GM21526 (cell line): ENCODE measurements around the gene CYP27B1.

Experiments used
- ATAC-seq: cut with Tn5 transposase; IDR thresholded peaks from one replicate; pipeline ENCODE4 v1.9.1; 2021; ENCODE audit warnings: moderate library complexity; ENCODE audit not compliant: unreplicated experiment, low FRiP score

The CYP27B1 gene

DNA sequence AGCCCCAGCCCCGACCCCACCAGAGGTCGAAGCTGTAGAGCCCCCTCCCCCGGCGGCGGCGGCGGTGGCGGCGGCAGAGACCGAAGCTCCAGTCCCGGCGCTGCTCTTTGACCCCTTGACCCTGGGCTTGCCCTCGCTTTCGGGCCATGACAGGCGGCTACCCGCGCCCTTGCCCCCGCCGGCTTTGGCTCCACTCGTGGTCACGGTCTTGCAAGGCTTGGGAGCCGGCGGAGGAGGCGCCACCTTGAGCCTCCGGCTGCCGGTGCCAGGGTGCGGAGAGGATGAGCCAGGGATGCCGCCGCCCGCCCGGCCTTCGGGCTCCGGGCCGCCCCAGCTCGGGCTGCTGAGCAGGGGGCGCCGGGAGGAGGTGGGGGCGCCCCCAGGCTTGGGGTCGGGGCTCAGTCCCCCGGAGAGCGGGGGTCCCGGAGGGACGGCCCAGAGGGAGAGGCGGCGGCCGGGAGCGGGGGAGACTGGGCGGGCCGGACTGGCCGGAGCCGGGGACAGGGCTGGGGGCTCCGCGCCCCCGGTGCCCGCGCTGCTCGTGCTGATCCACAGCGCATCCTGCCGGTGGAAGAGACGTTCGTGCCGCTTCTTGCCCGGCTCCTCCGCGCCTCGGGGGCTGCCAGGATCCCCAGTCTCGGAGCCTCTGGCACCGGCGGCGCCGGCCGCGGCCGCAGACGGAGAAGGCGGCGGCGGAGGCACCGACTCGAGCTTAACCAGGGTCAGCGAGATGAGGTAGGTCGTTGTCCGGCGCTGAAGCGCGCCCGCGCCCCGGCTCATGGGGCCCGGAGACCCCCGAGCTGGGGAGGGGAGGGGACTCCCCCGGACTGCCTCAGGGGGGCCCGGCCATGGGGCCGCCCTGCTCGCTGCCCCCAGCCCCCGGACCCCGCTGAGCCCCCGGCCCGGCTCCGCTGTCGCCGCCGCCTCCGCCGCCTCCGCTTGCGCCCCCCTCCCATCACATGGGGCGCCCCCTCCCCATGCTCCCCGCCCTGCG, 29.1 kb downstream of the CYP27B1 start:
- ATAC-seq = no peak

- ATAC-seq = no peak
Observed at GRCh38 chr12:57736741-57737466, 30.0 kb downstream of the CYP27B1 start.

GRCh38 chr12:57735952-57736740, 30.7 kb downstream of the CYP27B1 start:
- no peak for ATAC-seq

DNA sequence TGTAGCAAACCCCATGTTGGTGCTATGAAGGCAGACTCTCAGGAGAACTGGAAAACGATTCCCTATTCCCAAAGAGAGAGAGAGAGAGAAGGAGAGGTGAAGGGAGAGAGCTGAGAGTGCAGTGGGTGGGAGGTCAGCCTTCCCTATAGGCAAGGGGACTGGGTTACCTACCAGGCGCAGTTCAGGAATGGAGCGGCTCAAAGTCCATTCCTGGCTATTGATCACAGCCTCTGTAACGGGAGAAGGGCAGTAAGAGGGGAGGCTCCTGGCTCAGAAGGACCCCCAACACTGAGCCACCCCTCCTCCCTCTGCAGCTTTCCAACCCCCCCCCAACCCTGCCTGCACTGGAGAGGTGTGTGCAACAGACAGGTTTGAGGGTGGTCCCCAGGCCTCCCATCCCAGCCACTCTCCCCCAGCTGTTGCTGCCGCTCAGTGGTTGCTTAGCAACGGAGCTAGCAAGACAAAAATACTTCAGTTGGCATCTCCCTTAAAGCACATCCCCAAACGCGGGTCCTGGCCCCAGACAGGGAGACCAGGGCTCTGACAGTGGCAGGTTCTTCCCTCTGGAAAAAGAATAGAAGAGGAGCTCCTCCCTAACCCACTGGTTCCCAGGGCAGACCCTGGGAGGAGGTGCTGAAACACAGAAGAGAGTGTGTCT, 31.6 kb downstream of the CYP27B1 start:
- ATAC-seq = no peak

DNA sequence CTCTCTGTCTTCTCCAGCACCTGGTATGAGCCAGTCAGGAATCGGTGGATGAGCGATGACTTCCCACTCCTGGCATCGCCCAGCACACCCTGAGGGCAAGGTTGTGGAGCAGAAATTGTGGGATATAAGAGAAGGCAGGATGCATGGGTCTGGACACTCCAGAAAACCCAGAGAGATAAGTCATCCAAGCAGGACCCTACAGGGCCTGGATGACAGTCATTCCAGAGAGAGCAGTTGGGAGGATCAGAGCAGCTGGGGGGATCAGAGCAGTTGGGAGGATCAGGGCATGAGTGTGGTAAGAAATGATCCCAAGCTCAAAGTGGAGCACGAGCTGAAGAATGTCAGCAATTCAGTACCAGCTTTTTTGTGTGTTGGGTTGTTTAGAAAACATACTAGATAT, 32.3 kb downstream of the CYP27B1 start:
- no peak for ATAC-seq

DNA sequence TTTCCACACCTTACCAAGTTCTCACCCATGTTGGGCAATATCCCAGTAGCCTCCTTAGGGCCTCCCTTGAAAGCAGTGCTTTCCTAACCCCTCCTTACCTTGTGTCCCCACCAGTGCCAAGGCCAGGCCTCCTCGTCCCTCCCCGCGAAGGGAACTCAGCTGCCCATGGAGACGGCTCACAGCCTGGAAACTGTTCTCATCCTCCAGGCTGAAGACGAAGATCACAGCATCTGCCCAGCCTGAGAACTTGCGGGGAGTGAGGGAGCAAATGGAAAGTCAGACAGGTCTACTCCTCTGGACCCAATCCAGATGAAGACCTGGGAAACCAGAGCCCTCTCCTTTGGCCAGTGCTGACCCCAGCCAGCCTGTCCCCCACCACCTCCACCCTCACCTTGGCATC, 33.0 kb downstream of the CYP27B1 start:
- ATAC-seq = no peak

DNA sequence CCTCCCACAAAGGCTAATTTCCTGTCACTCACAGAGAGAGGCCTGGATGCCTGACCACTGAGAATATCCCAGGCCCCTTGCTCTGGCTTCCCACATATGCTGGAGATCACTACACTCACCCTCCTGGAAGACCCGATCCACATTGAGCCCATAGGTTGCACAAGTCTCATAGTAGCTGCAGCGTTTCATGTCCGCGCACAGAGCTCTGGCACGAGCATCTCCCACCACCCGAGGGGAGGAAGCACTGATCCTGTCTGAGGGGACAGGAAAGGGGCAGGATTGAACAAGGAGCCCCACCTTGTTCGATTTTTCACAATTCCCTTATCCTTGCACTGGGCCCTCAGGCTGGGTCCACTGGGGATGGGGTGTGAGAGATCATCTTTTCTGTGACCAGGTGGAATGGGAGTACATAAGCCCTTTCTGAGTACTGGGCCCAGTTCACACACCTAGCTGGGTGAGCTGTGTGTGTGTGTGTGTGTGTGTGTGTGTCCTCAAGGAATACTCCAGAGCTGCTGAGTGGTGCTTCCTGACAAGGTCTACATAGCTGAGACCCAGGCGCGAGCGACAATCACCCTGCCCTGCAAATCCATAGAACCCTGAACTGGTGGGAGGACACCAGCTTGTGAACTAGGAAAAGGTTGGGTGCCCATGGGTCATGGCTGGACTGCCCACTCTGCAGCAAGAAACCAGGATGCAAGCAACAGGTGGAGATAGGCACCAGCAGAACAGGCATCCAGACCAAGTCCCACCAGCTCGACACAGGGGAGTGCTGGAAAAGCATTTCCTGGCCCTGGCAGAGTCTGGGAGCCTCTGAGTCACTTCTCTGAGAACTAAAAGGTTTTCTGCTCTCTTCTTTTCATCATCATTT, 33.9 kb downstream of the CYP27B1 start:
- ATAC-seq = no peak

DNA sequence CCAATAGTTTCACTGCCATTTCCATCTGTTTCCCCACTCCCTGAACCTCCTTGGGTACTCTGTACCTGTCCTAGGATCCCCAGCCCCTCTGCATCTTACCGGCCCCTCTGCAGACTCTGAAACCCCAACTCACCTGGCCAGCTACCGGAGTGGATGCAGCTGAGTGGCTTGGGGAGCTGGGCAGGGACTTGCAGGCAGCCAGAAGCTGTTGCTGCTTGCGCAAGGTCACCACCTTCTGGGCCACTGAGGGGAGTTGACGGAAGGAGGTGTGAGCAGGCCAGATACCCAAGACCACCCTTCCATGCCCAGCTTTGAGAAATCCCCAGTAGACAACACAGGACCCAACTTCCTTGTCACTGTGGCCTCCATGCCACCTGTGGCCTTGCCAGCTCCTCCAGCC, 34.6 kb downstream of the CYP27B1 start:
- ATAC-seq = no peak

GRCh38 chr12:57731411-57732080, 35.3 kb downstream of the CYP27B1 start:
- no peak for ATAC-seq

DNA sequence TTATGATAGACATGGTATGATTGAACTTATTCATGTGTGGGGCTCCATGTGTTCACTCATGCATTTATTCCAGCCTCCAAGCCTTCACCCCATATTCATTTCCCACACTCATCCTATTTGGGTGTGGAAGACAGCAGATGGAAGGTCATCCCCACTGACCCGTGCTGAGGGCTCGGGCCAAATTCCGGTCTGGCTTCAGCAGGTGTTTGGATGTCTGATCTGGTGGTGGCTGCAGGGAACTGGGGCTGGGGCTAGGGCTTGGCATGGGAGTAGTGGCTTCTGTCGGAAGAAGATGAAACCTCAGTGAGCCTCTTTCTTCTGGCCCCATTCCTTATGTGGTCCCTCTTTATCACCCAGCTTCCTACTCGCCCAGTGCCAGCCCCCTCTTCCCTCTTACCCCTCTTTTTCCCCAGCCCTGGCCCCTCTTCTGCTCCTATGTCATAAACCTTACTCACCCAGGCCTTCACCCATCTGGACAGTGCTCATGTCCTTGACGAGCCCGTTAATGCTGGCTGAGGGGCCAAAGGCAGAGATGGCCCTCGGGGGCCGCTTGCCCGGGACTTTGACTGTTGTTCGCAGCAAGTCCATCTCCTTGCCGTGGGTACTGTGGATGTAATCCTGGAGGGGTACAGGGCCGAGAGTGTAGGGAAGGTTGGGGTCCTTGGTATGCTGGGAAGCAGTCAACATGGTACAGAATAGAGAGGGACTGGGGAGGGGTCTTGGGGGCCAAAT, 36.4 kb downstream of the CYP27B1 start:
- ATAC-seq = no peak

GRCh38 chr12:57729321-57729844, 37.5 kb downstream of the CYP27B1 start:
- ATAC-seq = no peak

DNA sequence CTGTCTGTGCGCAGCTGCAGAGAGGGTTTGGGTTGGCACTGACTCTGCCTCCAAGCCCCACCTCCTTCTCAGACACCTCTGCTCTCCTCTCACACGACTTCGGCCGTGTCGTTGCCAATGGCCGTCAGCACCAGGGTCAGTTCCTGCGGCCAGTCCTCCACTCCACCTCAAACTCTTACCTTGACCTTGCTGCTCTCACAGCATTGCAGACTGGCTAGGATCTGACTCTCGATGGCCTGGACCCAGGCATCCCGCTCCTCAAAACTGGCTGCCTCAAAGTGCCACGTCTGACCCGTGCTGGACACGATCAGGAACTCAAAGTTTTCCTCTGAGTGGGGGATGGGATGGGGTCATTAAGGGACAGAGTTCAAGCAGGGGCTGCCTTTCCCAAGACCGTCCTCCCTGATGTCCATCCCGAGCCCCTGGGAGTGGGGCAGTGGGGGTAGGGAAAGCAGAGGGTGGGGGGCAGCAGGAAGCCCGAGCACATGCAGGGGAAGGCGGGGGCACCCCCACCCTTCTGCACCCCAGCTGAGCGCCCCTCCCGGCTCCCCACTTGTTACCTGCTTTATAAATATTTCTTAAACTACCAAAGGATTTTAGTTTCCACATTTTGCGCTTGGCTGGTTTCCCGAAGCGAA, 39.0 kb downstream of the CYP27B1 start:
- ATAC-seq = no peak

DNA sequence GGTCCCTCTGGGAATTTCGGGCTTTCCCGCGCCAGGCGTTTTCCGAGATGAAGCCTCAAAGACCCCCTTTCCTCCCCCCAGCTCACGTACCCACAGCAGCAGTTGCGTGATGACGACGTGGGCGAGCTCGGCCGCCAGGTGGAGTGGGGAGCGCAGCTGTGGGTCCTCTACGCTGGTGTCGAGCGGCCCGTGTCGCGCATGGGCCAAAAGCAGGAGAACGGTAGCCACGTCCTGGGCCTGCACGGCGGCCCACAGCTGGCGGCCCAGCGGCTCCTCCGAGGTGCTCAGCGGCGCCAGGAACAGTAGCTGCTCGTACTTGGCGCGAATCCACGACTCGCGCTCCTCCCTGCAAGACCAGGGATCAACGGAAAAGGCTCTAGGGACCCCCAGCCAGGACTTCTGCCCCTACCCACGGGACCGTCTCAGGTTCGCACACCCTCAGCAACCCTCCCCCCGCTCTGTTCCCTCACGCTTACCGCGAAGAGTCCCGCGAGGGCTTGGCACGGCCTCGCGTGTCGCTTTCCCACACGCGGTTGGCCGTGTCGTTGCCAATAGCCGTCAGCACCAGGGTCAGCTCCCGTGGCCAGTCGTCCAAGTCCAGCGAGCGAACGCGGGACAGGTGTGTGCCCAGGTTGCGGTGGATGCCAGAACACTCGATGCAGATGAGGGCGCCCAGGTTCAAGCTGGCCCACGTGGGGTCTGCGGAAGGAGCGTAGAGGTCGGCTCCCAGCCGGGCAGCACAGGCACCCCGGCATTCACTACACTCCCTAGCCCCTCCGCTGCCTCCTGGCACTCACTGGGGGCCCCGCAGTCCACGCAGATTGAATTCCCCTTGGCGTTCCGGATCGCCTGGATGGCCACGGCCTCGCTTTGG, 39.8 kb downstream of the CYP27B1 start:
- no peak for ATAC-seq

DNA sequence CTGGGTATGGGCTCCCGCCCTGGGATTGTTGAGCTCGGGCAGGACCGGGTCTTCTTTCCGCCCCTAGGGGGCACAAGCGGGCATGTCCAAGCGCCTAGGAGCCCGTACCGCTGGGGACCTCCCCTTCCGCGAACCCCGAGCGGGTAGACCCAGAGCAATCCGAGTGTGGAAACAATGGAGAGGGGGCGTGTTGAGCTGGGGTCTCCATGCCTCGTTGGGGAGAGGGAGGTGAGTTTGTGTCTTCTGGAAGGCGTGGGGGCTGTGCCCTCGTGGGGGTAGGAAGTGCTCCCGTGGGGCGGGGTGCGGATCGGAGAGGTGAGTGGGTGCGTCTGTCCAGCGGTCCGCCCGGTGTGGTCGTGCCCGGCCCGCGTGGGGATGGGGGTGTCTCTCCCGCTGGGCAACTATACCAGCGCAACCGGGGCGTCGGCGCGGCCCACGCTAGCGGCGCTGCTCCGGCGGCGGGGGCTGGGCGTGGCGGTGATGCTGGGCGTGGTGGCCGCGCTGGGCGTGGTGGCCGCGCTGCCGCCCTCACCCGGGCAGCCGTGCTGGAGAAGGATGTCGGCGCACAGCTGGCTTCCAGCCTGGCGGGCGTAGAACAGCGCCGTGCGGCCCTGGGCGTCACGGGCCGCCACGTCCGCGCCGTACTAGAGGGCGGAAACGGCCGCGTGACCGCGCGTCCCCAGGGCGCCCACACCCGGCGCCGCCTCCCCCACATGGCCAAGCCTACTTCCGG, 40.6 kb downstream of the CYP27B1 start:
- ATAC-seq = no peak

DNA sequence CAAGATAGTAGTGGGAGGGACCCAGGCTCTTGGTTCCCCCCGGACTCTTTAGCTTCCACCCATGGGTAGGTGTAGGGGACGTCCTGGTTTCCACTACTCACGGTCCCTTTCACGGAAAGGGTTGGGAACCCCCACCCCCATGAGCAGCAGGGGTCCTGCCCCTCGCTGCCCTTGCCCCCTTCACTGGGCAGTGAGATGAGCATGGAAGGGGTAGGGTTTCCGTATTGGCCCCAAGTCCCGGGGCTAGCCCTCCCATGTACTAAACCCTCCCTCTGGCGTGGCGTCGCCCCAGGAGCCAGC, 41.1 kb downstream of the CYP27B1 start:
- no peak for ATAC-seq
